ENCODE results near the gene RPS14. TPM values are rescaled to one million over a fixed set of nuclear protein-coding genes. Genes with fewer than 3 reads are reported as not detected.

RPS14 gene
- total RNA-seq (ENCODE audit: unreplicated experiment): 1,465 TPM
- long read RNA-seq, transcript RPS14-201 (5 exons, 712 nt): minor isoform, 26 of 1,834 reads
- long read RNA-seq, transcript RPS14-203 (5 exons, 569 nt): major isoform, 1,563 of 1,834 reads
- long read RNA-seq, transcript RPS14-202 (5 exons, 2,314 nt): minor isoform, 16 of 1,834 reads
- long read RNA-seq, partial matches to known transcripts: 181 of 1,834 reads
- long read RNA-seq, other reads (novel, unspliced or antisense): 45 of 1,834 reads

DNA sequence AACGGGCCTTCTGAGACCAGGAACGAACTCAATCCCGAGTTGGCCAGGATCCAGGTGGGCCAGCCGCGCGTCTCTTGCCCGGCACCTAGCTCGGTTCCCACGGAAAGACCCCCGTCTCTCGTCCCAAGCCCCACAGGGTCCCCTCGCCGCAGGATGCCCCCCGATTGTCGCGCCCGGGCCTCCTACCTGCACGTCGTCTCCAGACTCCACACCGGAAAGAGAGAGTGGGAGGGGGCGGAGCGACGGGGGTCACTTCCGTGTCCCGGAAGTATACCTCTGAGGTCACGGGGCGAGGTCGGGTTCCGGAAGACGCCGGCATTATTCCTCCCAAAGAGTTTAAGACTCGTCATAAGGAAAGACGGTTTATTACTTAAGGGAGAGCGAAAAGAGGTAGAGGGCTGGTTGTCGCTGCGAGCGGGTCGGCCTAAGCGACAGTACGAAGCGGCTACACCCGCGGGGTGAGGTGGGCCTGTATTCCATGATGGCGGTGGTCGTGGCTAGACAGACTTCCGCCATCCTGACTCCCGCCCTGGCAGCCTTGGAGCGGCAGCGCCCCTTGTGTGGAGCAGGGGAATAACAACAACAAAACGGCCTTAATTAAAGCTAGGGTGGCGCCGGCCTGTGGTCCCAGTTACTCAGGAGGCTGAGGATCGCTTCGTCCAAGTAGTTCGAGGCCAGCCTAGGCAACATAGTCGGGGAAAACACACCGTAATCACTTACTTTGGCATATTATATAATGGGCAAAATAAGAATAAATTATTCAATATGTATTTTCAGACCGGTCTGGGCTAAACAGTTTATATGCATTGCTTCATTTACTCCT lies at the start of gene RPS14:
RPS14 (minus strand) TSS at position 223 of the 823 bp plus-strand sequence. CDS start 2,006 bp downstream, outside the sequence.
- peak; percentile 92 for TF ChIP-seq CTCF (IDR thresholded peaks at IDR 0.05; ENCODE audit: partially characterized antibody, unreplicated experiment)

GRCh38 chr5:150498971-150499370 lies 49.4 kb upstream of the RPS14 start:
- H3K27me3 Mint-ChIP-seq (ENCODE audit: unreplicated experiment): peaks cover 21% of the 10 kb centered on the region
- peak overlapping the region; percentile 75 for H3K4me3 Mint-ChIP-seq (ENCODE audit: unreplicated experiment)
- no peak for DNase-seq
- H3K4me1 Mint-ChIP-seq (ENCODE audit: low read depth, unreplicated experiment): peaks cover 49% of the 10 kb centered on the region
- H3K36me3 Mint-ChIP-seq (ENCODE audit: unreplicated experiment): no peaks in the 10 kb centered on the region
- H3K27ac Mint-ChIP-seq (ENCODE audit: unreplicated experiment): peak overlapping the region; percentile 94
- no peak for TF ChIP-seq CTCF (IDR thresholded peaks at IDR 0.05; ENCODE audit: partially characterized antibody, unreplicated experiment)
- peaks cover 11% of the 10 kb centered on the region for H3K9me3 Mint-ChIP-seq (ENCODE audit: unreplicated experiment)

More for the DNA sequence above, at the start of gene RPS14:
- Mint-ChIP-seq H3K27ac (ENCODE audit: unreplicated experiment) (peak within 1 kb of the TSS; percentile 100), H3K27me3 (ENCODE audit: unreplicated experiment) (peaks cover 11% of the 10 kb centered on the region), H3K36me3 (ENCODE audit: unreplicated experiment) (peaks cover 6% of the 10 kb centered on the region), H3K4me1 (ENCODE audit: low read depth, unreplicated experiment) (peaks cover 31% of the 10 kb centered on the region), H3K4me3 (ENCODE audit: unreplicated experiment) (peak within 1 kb of the TSS; percentile 92), H3K9me3 (ENCODE audit: unreplicated experiment) (peaks cover 8% of the 10 kb centered on the region)
- peak; percentile 93 for DNase-seq

GRCh38 chr5:150498501-150498900 lies 49.0 kb upstream of the RPS14 start:
- H3K27me3 Mint-ChIP-seq (ENCODE audit: unreplicated experiment): peaks cover 21% of the 10 kb centered on the region
- H3K4me1 Mint-ChIP-seq (ENCODE audit: low read depth, unreplicated experiment): peaks cover 49% of the 10 kb centered on the region
- H3K9me3 Mint-ChIP-seq (ENCODE audit: unreplicated experiment): peaks cover 11% of the 10 kb centered on the region
- no peak for DNase-seq
- TF ChIP-seq CTCF (IDR thresholded peaks at IDR 0.05; ENCODE audit: partially characterized antibody, unreplicated experiment): no peak
- H3K27ac Mint-ChIP-seq (ENCODE audit: unreplicated experiment): peak overlapping the region; percentile 94
- peak overlapping the region; percentile 75 for H3K4me3 Mint-ChIP-seq (ENCODE audit: unreplicated experiment)
- no peaks in the 10 kb centered on the region for H3K36me3 Mint-ChIP-seq (ENCODE audit: unreplicated experiment)

GRCh38 chr5:150497989-150498317 lies 48.4 kb upstream of the RPS14 start:
- Mint-ChIP-seq H3K4me1 (ENCODE audit: low read depth, unreplicated experiment) (peaks cover 49% of the 10 kb centered on the region), H3K36me3 (ENCODE audit: unreplicated experiment) (no peaks in the 10 kb centered on the region), H3K4me3 (ENCODE audit: unreplicated experiment) (peak overlapping the region; percentile 75), H3K9me3 (ENCODE audit: unreplicated experiment) (peaks cover 11% of the 10 kb centered on the region), H3K27ac (ENCODE audit: unreplicated experiment) (peak overlapping the region; percentile 94), H3K27me3 (ENCODE audit: unreplicated experiment) (peaks cover 20% of the 10 kb centered on the region)
- no peak for TF ChIP-seq CTCF (IDR thresholded peaks at IDR 0.05; ENCODE audit: partially characterized antibody, unreplicated experiment)
- DNase-seq: no peak
